Activated CD4-positive, CD25-positive, alpha-beta regulatory T cell (primary cell): Measurements from ENCODE around the gene CARD19.

ENCODE experiments used
- DNase-seq, 4 experiments: peaks; one replicate each; lab custom pipeline; 2025; lab: John Stamatoyannopoulos, UW

CARD19 gene

DNA sequence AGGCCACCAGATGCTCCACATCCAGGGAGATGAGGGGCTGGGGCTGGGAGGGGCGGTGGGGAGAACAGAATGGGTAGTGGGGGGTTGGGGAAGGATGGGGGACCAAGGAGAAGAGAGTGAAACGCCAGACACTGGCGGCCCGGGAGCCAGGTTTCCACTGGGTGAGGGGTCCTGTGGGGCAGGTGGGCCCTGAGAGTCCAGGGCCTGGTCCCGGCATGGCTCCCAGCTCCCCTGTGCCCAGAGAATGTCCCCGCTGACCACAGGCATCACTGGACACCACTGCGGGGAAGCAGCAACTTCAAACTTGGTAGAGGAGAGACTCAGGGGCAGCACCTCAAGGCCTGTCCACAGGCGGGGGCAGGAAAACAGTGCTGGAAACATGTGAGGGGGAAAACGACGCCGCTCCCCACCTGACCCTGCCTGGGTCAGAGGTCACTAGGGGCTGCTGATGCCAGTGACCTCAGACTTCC, 24.9 kb downstream of the CARD19 start:
- no peak for DNase-seq

DNA sequence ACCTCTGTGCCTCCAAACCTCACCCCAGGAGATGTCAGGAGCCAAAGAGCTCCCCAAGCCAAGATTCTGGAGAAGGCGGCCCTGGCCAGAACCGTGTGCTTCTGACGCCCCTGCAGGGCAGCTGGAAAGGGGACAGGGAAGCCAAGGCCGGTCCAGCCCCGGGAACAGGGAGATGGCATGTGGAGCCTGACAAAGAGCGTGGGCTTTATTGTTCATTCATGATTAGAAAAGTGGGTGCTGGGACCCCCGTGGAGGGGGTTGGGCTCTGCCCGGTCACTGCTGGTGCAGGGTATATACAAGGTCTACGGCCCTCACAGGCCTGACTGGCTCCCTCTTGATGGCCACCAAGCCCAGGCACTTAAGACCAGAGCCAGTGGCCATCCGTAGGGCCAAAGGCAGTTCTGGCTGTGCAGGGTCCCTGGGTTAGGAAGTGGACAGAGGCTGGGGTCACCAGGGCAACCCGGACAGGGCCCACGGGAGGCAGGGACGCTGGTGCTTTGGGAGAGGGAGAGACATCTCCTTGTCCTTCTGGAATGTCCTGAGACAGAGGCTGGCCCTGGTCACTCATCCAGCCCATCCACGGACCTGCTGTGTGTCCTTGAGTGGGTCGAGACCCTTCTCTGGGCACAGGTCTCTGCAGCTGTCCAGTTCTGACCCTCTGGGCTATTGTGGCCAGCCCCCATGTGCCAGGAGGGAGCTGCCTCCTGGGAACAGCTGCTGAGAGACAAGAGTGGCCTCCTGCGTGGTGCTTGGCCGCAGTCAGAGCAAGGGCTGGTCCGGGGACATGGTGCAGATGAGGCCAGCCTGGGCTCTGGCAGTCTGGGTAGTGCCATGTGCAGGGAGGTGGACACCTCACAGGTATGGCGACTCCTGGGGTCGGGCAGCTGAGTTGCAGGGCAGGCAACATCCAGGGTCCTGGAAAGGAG, 25.6 kb downstream of the CARD19 start:
- DNase-seq = no peak

DNA sequence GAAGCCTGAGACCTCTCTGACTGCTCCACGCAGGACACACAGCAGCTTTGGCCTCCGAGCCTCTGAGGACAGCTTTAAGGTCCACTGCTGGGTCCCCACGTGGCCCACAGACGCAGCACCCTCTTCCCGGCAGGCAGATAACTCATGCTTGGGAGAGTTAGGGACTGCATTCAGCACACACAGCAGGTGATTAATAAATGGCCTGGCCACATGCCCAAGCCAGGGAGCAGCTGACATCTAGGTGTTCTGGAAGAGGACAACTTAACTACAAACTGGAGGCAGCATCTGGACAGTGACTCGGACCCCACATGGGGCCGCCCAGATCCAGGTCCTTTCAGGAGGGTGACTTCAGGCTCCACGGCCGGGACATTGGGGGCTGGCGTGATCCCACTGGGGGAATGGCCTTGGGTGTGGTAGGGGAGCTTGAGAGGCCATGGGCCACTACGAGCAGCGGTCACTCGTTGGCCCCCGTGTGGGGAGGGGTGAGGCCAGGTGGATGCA, 26.8 kb downstream of the CARD19 start:
- DNase-seq = no peak

DNA sequence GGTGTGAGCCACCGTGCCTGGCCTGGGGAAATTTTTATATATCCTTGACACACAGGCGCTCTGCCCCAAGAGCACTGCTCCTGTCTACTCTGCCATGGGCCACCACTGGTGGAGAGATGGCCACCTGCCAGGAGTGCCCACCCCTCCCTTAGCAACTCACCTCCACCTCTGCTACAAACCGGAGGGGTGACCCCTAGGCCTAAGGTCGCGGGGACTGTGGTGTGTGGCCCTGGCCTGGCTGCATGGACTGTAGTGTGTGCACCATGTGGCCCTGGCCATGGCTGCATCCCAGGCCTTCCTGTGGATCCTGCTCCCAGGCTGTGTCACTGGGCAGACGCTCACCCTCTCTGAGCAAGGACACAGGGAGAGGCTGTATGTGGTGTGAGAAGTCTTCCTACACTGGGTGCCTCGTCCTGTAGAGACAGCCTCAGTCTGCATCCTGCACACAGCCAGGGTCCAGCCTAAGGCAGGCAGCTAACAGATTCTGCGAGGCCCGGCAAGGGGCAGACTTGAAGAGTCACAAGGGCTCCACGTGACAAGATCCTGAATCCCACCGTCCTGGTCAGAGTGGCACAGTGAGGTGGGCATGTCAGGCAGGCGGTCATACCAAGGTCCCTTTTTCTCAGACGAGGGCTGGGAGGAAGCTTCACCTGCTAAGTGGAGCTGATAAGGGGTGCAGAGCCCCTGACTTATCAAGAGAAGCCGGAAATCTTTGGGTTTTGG, 27.7 kb downstream of the CARD19 start:
- no peak for DNase-seq

DNA sequence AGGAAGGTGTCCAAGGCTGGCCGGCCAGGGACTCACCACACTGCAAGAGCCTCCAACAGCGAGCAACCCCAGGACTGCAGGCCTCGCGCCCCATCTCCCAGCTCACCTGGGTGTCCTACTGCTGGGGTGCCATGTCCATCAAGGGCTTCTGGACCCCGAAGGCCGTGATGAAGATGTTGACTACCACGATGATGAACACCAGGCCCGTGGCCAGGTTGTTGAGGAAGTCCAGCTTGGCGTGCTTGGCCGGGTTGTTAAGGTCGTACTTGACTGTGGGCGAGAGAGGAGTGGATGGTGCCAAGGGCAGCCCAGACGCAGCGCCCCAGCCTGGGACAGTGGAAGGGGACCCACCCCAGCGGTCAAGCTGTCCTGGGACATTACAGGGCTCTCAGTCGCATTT, 28.8 kb downstream of the CARD19 start:
- DNase-seq = no peak

DNA sequence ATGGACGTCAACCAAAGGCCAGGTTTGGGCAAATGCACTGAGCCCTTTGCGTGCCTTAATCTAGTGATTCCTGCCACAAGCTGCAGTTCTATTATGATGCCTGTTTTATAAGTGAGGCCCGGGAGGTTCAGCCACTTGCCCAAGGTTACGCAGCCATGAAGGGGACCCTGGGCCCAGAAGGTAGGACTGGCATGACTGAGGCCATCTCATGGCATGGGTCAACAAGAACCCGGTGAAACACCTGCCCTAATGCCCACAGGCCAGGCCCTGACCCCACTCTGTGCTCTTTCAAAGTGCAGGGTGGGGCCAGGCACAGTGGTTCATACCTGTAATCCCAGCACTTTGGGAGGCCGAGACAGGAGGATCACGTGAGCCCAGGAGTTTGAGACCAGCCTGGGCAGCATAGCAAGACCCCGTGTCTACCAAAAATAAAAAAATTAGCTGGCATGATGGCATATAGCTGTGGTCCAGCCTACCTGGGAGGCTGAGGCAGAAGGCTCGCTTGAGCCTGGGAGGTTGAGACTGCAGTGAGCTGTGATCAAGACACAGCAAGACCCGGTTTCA, 29.4 kb downstream of the CARD19 start:
- no peak for DNase-seq

DNA sequence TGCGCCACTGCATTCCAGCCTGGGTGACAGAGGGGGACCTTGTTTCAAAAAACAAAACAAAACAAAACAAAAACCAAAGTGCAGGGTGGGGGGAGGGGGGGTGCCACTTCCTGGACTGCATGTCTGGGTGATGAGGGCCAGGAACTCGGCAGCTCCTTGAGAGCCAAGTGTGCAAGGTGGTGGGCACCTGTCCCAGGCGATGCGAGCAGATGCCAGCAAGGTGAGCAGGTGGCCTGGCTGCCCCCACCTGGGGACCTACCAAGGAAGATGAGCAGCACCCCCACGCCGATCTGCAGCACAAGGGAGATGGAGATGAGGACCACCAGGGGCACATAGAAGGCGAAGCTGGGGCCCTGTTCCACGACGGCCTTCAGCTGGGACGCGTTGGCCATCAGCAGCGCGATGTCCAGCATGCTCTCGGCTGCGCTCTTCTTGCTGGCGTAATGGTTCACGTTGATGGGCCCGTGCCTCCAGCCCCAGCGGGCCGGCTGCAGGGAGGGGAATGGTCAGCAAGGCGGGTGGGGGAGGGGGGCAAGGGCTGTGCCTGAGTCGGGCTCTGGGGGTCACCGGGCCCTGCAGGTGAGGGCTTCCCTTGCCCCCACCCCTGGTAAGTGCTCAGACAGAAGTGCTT, 30.2 kb downstream of the CARD19 start:
- peak in 1 of 4 experiments; percentile 16 for DNase-seq

DNA sequence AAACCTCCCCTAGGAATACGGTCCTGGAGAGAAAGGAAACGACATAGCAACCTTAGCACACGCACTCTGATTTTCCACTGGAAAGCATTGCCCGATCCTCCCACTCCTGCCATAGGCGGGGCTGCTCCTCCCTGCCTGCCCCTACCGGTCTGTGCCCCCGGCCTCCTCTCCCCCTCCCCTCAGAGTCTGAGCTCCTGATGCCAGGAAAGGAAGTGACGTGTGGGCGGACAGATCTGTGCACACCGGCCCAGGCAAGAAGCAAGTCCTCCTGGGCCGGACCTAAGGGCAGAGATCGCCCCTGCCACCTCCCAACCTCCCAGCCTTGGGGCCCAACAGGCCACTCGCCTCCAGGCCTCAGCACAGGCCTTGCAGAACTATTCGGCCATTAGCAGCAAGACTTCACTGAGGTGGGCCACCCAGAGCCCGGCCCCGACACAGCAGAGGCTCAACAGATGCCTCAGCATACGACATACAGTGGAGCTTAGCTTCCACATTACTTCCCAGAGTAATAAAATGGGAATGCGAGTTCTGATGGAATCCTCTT, 30.9 kb downstream of the CARD19 start:
- no peak for DNase-seq

DNA sequence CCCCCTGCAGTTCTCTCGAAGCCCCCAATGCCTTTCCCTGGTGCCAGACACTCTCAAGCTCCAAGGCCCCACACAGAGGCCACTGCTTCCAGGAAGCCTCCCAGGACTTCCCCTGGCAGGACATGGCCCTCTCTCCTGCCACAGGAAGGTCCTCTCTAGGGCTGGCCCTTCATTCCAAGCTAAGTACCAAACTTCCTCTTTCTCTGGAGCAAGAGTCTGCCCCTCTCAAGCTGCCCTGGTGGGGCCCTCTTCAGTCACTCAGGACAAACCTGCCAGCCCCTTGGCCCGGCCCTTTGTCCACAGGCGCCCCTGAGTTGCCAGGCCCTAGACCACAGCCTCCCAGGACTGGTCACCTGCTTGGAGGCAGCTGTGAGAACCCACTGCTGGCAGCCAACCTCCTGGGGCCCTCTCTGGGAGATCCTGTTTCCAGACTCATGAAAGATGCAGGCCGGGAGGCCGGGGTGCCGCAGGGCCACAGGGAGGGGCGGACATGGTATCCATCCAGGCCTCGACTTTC, 31.4 kb downstream of the CARD19 start:
- DNase-seq = no peak

DNA sequence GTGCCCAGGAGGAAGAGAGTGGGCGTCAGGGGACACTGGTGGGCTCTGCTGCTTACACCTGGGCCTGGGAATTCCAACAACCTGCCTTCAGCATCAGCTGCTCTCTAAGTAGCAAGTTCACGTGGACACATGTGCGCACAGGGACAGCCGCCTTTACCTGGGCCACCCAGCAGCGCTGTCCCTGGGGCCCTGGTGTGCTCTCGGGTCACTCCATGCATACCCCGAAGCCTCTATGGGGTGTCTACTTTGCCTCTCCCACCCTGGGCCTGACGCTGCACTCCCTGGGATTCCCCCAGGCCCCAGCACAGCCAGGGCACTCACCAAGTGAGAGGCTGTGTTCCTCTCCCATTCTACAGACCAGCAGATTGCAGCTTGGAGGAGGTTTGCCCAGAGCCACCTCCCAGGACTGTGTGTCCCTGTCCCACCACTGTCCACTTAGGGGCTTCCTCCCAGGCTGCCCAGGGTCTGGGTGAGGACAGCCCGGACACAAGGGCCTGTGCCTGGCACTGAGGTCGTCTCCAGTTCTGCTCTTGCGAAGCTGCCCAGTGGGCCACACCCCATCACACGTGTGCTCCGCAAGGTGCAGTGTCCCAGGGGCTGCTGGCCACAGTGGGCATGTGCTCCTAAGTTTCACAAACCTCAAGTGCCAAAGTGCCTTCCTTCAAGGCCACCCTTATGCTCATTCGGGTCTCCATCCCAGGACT, 32.1 kb downstream of the CARD19 start:
- DNase-seq = no peak

DNA sequence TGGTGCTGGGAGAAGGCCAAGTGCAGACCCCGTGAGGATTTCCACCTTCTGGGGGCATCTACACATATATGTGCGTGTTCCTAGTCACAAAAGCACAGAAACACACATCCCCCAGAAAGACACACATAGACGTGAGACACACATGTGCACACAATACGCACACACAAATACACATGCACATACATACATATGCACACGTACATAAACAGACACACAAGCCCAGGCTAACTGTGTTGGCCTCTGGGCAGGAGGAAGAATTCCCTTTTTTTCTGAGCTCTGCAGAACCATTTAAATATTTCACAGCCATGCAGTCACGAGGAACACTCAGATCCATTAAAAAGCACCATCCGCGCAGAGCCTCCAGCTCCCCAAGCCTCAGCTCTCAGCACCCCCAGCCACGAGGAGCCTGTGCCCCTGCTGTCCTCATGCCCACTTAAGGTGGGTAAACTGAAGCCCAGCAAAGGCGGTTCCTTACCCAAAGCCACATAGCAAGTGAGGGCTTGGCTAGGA, 32.8 kb downstream of the CARD19 start:
- DNase-seq = no peak

DNA sequence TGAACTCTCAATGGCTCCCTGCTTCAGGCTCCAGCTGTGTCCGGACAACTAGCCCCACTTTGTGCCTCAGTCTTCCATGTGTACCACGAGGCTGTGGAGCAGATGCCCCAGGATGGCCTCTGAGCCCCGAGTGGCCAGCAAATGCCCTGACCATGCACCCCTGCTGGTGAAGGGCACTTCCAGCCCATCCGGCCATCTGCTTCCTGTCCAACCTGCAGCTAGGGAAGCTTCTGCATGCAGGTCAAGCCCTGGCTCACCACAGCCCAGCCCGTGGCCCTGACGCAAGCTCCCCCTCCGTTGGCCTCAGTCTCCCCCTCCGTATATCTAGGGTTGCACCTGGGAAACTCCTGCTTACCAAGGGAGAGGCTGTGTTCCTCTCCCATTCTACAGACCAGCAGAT, 33.3 kb downstream of the CARD19 start:
- no peak for DNase-seq

DNA sequence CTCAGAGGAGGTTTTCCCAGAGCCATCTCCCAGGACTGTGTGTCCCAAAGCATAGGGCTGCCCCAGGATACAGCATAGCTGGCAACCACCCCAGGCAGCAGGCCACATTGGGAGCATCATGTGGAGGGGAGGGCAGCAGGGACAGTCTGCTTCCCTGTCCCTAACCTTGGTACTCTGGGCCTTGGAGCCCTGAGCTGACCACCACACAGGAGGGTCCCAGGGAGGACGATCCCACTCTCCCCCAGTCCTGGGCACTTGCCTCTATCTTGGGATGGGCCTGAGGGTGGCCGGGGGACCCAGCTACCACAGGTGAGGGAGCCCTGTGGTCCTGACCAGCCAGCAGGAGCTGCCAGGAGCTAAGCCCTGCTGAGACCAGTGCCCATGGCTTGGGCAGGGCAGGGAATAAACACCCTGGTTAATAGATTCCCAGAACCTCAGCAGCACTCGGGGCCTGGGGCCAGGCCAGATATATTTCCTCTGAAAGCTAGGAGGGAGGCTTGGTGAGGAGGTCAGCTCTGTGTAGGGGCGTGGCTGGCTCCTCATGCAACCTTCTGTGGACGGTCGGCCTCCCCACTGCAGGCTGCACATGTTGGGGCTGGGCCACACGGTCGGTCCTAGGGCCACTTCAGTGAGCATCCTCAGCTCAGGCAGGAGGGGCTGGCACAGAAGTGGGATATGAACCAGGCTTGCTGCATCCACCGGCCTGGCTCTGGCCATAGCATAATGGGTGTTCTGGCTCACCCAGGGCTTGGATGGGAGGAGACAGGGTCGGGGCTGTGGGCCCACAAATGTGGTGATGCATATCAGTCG, 33.9 kb downstream of the CARD19 start:
- DNase-seq = no peak

DNA sequence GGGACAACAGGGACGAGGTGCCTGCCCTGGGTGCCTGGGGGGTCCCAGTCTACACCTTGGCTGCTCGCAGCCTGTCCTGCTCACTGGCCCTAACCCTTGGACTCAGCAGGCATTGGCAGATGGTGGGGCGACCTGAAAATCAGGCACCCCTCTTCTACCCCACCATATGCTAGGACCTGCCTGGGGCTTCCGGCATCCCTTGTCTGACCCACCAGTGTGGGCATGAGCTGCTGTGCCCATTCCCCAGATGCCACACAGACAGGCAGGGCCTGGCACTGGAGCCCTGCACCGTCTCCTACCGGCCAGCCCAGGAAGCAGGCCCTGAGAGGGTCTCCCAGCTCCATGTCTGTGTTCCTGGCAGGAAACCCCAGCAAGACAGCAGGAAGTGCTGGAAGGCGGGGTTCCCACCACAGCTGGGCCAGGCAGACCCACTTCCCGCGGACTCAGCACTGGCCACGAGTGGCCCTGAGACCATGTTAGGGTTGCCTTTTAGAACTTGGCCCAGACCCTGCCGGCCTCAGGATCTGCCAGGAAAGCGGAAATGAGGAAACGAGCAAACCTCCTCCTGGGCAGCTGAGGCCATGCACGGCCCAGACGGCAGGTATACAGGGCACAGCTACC, 35.0 kb downstream of the CARD19 start:
- DNase-seq = no peak

DNA sequence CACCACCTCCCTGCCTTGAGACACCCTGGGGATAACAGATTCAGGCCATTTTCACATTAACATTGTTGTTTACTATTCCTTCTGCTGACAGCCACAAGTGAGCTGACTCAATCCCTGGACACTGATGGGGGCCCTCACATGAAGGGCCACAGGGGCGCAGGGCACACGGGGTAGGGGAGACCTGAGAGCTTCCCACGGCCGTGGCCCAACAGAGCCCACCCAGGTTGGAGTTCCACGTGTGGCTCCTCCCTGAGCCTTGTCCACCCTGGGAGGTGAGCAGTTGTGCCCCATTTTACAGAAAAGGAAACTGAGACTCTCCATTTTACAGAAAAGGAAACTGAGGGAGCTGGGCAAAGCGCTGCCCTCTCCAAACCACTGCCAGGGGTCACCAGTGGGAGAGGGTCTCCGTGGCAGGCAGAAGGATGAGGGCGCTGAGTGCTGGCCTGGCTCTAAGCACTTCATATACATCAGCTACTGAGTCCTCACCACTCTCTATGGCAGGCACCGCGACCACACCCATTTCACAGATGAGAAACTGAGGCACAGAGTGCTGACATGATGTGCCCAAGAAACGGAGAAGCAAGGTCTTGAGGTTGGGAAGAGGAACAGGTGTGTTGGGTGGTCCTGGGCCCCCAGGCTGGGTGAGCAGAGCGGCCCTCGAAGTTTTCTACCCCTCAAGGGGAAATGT, 35.7 kb downstream of the CARD19 start:
- DNase-seq = no peak

DNA sequence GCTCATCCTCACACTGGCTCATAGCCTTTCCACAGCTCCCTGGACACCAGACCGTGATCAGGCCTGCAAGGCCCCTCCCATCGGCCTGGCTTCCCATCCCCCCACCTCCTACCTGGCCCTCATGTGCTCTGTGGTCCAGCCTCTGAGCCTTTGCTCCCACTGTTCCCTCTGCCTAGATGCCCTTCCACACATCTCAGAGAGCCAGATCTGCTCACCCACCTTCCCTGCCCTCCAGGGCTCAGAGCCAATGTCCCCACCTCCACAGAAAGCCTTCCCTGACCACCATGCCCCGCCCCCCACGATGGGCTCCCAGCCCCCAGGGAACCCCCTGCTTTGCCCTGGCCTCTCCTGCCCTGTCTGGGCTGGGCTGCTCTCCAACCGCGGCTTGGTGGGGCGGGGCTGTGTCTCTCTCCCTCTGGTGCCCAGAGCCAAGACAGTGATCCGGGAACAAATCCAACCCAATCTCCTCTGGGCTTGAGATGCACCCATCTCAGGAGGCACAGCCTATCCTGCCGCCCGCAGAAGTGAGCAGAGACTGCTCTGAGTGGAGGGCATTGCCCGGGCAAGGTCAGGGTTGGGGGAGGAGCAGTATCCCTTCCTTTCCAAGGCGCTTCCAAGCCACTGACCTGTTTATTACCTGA, 36.4 kb downstream of the CARD19 start:
- DNase-seq = no peak

DNA sequence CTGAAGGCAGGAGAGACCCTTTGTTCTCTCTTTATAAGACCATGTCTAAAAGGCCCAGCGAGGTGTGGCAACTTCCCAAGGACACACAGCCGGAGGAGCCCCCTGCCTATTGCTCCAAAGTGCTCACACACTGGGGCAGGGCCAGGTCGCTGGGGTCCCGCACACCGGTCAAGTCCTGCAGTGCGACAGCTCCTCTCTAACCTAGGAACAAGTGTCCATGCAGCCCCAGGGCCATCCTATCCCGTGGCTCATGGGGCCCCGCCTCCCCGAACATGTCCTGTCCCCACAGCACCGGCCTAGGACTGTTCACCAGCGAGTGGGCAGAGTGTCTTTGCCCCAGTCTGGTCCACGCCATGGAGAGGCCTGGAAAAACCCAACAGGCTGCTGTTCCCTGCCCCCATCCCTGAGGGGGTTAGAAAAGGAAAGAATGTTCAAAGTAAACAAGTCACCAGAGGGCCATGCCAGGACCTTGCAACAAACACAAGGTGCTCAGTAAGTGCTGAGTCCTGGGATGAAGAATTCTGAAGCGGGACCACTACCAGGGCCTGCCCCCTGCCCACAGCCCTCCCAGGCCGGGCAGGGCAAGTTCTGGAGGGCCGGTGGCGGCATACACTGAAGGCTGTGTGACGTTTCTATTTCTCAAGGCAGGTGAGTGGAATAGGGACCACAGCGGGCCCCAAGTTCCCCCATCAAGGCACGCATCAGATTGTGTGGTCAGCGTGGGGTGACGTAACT, 37.1 kb downstream of the CARD19 start:
- DNase-seq = peak in 1 of 4 experiments; percentile 31

DNA sequence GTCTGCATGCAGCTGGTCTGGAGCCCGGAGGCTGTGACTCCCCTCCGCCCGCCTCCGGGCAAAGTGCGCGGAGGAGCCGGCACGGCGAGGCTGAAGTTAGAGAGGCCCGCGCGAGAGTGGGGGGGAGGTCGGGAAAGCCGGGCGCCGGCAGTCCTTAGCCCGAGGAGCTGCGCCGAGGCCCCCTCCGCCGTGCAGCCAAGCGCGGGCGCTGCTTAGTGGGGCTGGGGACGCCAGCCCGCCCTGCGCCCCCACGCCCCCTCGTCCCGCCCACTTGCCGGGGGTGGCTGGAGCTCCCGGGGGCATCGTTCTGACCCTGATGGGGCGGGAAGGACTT, 37.6 kb downstream of the CARD19 start:
- no peak for DNase-seq
